Erythroblast (primary cell): ENCODE data around the gene MAVS.
"Not testable (repeated sequence)": the region's sequence is repeated elsewhere in the genome, so short reads cannot be mapped to it uniquely, and the experiment has no call there.

ENCODE experiments used
- DNase-seq, 2 experiments: peaks; one replicate each; lab custom pipeline; 2025; lab: John Stamatoyannopoulos, UW
- GATA1 ChIP-seq: IDR thresholded peaks from 2 replicates; pipeline ENCODE4 v1.6.1; 2011; ENCODE audit warnings: low read depth, mild to moderate bottlenecking, control low read depth, low read length, moderate library complexity
- POLR2A ChIP-seq: IDR thresholded peaks from 2 replicates; pipeline ENCODE4 v1.6.1; 2011; ENCODE audit warnings: mild to moderate bottlenecking, low read length

The MAVS gene

GRCh38 chr20:3820901-3821727 is 25.5 kb upstream of the MAVS start:
- TF ChIP-seq GATA1 (no peak), POLR2A (peak; percentile 65)
- DNase-seq: no peak

GRCh38 chr20:3821996-3822395 is 24.6 kb upstream of the MAVS start:
- no peak for DNase-seq
- TF ChIP-seq GATA1 (no peak), POLR2A (no peak)

GRCh38 chr20:3823881-3824280 is 22.8 kb upstream of the MAVS start:
- no peak for DNase-seq
- TF ChIP-seq POLR2A (no peak), GATA1 (no peak)

- no peak for DNase-seq
Observed at GRCh38 chr20:3825526-3825925, 21.1 kb upstream of the MAVS start.

GRCh38 chr20:3826420-3826819 is 20.2 kb upstream of the MAVS start:
- DNase-seq: no peak
- TF ChIP-seq POLR2A: no peak
- TF ChIP-seq GATA1: no peak

More at GRCh38 chr20:3825526-3825925, 21.1 kb upstream of the MAVS start:
- TF ChIP-seq GATA1 (no peak), POLR2A (no peak)

GRCh38 chr20:3828798-3829197 is 17.8 kb upstream of the MAVS start:
- no peak for DNase-seq
- TF ChIP-seq GATA1: no peak
- TF ChIP-seq POLR2A: no peak

- not testable (repeated sequence) for DNase-seq
Observed at GRCh38 chr20:3829891-3830290, 16.7 kb upstream of the MAVS start.

- no peak for DNase-seq
- TF ChIP-seq GATA1 (no peak), POLR2A (no peak)
Observed at GRCh38 chr20:3836132-3836531, 10.5 kb upstream of the MAVS start.

GRCh38 chr20:3839328-3839727 is 7.3 kb upstream of the MAVS start:
- DNase-seq: peak; percentile 48 to 81
- TF ChIP-seq POLR2A (no peak), GATA1 (no peak)

- DNase-seq: not testable (repeated sequence)
Observed at GRCh38 chr20:3840201-3840600, 6.4 kb upstream of the MAVS start.

- TF ChIP-seq POLR2A: no peak
- no peak for TF ChIP-seq GATA1
- peak; percentile 61 to 86 for DNase-seq
Observed at GRCh38 chr20:3842348-3842930, 4.2 kb upstream of the MAVS start.

- TF ChIP-seq POLR2A (peak; percentile 17), GATA1 (no peak)
- DNase-seq: peak; percentile 92 to 94
Observed at GRCh38 chr20:3843490-3843889, 3.1 kb upstream of the MAVS start.

GRCh38 chr20:3843990-3844619 is 2.5 kb upstream of the MAVS start:
- DNase-seq: not testable (repeated sequence)

- no peak for DNase-seq
- TF ChIP-seq POLR2A (no peak), GATA1 (no peak)
Observed at GRCh38 chr20:3846378-3846739, 275 bp upstream of the MAVS start.
